ENCODE results near the gene PTGES3.

The PTGES3 gene

GRCh38 chr12:56630180-56630632 lies 57.9 kb downstream of the PTGES3 start, which contains the start of gene BAZ2A:
Gene BAZ2A, minus strand, starts transcription at chr12:56630326. Its CDS starts 12,796 bp downstream, at chr12:56617530.
- peak; percentile 82 for DNase-seq
- no peaks in the 10 kb centered on the region for H3K27me3 ChIP-seq (replicated peaks)
- H3K4me3 ChIP-seq (ENCODE audit: low read depth, low read length) = peak within 1 kb of the TSS; percentile 94
- no peak for TF ChIP-seq CTCF (IDR thresholded peaks at IDR 0.05; ENCODE audit: low read depth, low read length, missing control alignments)
- peak within 1 kb of the TSS; percentile 81 for H3K27ac ChIP-seq
- peaks cover 2% of the 10 kb centered on the region for H3K36me3 ChIP-seq (replicated peaks)
- in situ Hi-C loops (cut with HindIII; ENCODE audit: low pct_ligation_motif_present, low sequenced_read_pairs) = no loop called here

- in situ Hi-C loops (cut with HindIII; ENCODE audit: low pct_ligation_motif_present, low sequenced_read_pairs) = no loop called here
- Histone ChIP-seq H3K36me3 (replicated peaks) (peaks cover 2% of the 10 kb centered on the region), H3K27ac (peak overlapping the region; percentile 81), H3K4me3 (ENCODE audit: low read depth, low read length) (peak overlapping the region; percentile 94), H3K27me3 (replicated peaks) (no peaks in the 10 kb centered on the region)
- TF ChIP-seq CTCF (IDR thresholded peaks at IDR 0.05; ENCODE audit: low read depth, low read length, missing control alignments) = no peak
- no peak for DNase-seq
Observed at GRCh38 chr12:56629459-56630179, 58.5 kb downstream of the PTGES3 start.

GRCh38 chr12:56628671-56629458 lies 59.2 kb downstream of the PTGES3 start:
- H3K27ac ChIP-seq = peak overlapping the region; percentile 81
- peak; percentile 45 for DNase-seq
- in situ Hi-C loops (cut with HindIII; ENCODE audit: low pct_ligation_motif_present, low sequenced_read_pairs) = no loop called here

GRCh38 chr12:56626701-56627100 lies 61.4 kb downstream of the PTGES3 start:
- no peak overlapping the region for H3K4me3 ChIP-seq (ENCODE audit: low read depth, low read length)
- TF ChIP-seq CTCF (IDR thresholded peaks at IDR 0.05; ENCODE audit: low read depth, low read length, missing control alignments) = no peak
- in situ Hi-C loops (cut with HindIII; ENCODE audit: low pct_ligation_motif_present, low sequenced_read_pairs) = no loop called here
- no peak for DNase-seq
- H3K27me3 ChIP-seq (replicated peaks) = no peaks in the 10 kb centered on the region
- H3K27ac ChIP-seq = no peak overlapping the region
- H3K36me3 ChIP-seq (replicated peaks) = peaks cover 2% of the 10 kb centered on the region

More at GRCh38 chr12:56628671-56629458, 59.2 kb downstream of the PTGES3 start:
- Histone ChIP-seq H3K4me3 (ENCODE audit: low read depth, low read length) (peak overlapping the region; percentile 94), H3K36me3 (replicated peaks) (peaks cover 2% of the 10 kb centered on the region), H3K27me3 (replicated peaks) (no peaks in the 10 kb centered on the region)
- no peak for TF ChIP-seq CTCF (IDR thresholded peaks at IDR 0.05; ENCODE audit: low read depth, low read length, missing control alignments)

- H3K36me3 ChIP-seq (replicated peaks) = peaks cover 22% of the 10 kb centered on the region
- DNase-seq = no peak
- no peak for TF ChIP-seq CTCF (IDR thresholded peaks at IDR 0.05; ENCODE audit: low read depth, low read length, missing control alignments)
- H3K27me3 ChIP-seq (replicated peaks) = no peaks in the 10 kb centered on the region
- H3K27ac ChIP-seq = no peak overlapping the region
- H3K4me3 ChIP-seq (ENCODE audit: low read depth, low read length) = no peak overlapping the region
- in situ Hi-C loops (cut with HindIII; ENCODE audit: low pct_ligation_motif_present, low sequenced_read_pairs) = loop anchor here (25.0 kb wide), 1 partner anchor 110 kb away; the partner anchor contains the start of gene RBMS2
Observed at GRCh38 chr12:56622535-56622934, 65.5 kb downstream of the PTGES3 start.

Data from brain microvascular endothelial cell (primary cell).